Esophagus squamous epithelium (tissue), 5 donors: Measurements from ENCODE around the gene LDLRAD4. TPM values are rescaled to one million over a fixed set of nuclear protein-coding genes. Genes with fewer than 3 reads are reported as not detected.

ENCODE experiments used
- DNase-seq: peaks from one replicate; lab custom pipeline; 2025; lab: John Stamatoyannopoulos, UW
- H3K27ac ChIP-seq, 4 donors: fragments of 200-600 bp; sonication (generic); one replicate each; pipeline ENCODE4 v1.5.1; 2016 to 2019; ENCODE audit warnings: mild to moderate bottlenecking in 1 of 4
- H3K27me3 ChIP-seq, 4 donors: fragments of 200-600 bp; sonication (generic); 1 replicate in 3 of 4; 2 replicates in 1 of 4; pipeline versions ENCODE4 v1.5.1 to v1.6.0; 2017 to 2021; ENCODE audit warnings: antibody characterized with exemption in 1 of 4
- H3K36me3 ChIP-seq, 3 donors: fragments of 200-600 bp; sonication (generic); one replicate each; pipeline ENCODE4 v1.5.1; 2016 to 2019
- H3K4me1 ChIP-seq, 3 donors: fragments of 200-600 bp; sonication (generic); one replicate each; pipeline ENCODE4 v1.5.1; 2017 to 2019
- H3K4me3 ChIP-seq, 4 donors: fragments of 200-600 bp; sonication (generic); 1 replicate in 3 of 4; 2 replicates in 1 of 4; pipeline ENCODE4 v1.5.1; 2016 to 2019; ENCODE audit warnings: mild to moderate bottlenecking in 2 of 4, moderate library complexity in 1 of 4
- H3K9me3 ChIP-seq, 3 donors: fragments of 200-600 bp; sonication (generic); one replicate each; pipeline ENCODE4 v1.5.1; 2016 to 2019
- POLR2A ChIP-seq, 4 donors: fragments of 450-650 bp; IDR thresholded peaks; one replicate each; pipeline ENCODE4 v1.6.1; 2017; ENCODE audit warnings: antibody characterized with exemption in 4 of 4, mild to moderate bottlenecking in 4 of 4, moderate library complexity in 3 of 4
- WGBS, 2 donors: methylation state at CpG; one replicate each; pipeline ENCODE4 v1.1.5; 2018; 5-methylcytosine and 5-hydroxymethylcytosine counted together
- intact Hi-C: fragments of 100-400 bp; cut with DNase I; formaldehyde crosslinking; loops from one replicate; pipeline ENCODE4 v1.15.0; 2022
- total RNA-seq, 4 donors: library from RNA; depleted of rRNA; stranded (reverse); fragments of >200 nt; gene quantifications; one replicate each; pipeline ENCODE4 v1.1.0, GENCODE V29; 2016
- TF ChIP-seq, protein P1 (sequence below), 6 experiments: fragments of 450-650 bp in 4 of 6; fragments of 200-600 bp in 2 of 6; sonication (generic) in 2 of 6; IDR thresholded peaks; one replicate each; pipeline ENCODE4 v1.5.1; 2016 to 2019; ENCODE audit warnings: antibody characterized with exemption in 6 of 6, mild to moderate bottlenecking in 4 of 6, moderate library complexity in 4 of 6
- donor health status: DM: yes; HTN: yes; CAD: no.

The LDLRAD4 gene
- total RNA-seq, 4 donors from 2014 or later, result 0.91 to 17.9 (median 6.8) TPM

GRCh38 chr18:13414102-13414501, 195.5 kb downstream of the LDLRAD4 start:
- Histone ChIP-seq H3K4me1 (peaks cover 3 to 17% (median 13%) of the 10 kb centered on the region in 3 donors), H3K27me3 (no peaks in the 10 kb centered on the region), H3K9me3 (peaks cover 0 to 9% (median 0%) of the 10 kb centered on the region in 3 donors), H3K36me3 (no peaks in the 10 kb centered on the region), H3K27ac (no peak overlapping the region), H3K4me3 (no peak overlapping the region)
- intact Hi-C loops, result no loop called here
- 31 to 77% methylated on average over 1 to 2 of the region's 2 CpGs for WGBS, 2 donors
- no peak for TF ChIP-seq POLR2A (IDR thresholded peaks at IDR 0.05)
- TF ChIP-seq, protein P1, sequence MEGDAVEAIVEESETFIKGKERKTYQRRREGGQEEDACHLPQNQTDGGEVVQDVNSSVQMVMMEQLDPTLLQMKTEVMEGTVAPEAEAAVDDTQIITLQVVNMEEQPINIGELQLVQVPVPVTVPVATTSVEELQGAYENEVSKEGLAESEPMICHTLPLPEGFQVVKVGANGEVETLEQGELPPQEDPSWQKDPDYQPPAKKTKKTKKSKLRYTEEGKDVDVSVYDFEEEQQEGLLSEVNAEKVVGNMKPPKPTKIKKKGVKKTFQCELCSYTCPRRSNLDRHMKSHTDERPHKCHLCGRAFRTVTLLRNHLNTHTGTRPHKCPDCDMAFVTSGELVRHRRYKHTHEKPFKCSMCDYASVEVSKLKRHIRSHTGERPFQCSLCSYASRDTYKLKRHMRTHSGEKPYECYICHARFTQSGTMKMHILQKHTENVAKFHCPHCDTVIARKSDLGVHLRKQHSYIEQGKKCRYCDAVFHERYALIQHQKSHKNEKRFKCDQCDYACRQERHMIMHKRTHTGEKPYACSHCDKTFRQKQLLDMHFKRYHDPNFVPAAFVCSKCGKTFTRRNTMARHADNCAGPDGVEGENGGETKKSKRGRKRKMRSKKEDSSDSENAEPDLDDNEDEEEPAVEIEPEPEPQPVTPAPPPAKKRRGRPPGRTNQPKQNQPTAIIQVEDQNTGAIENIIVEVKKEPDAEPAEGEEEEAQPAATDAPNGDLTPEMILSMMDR (IDR thresholded peaks at IDR 0.05), result no peak
- no peak for DNase-seq

DNA sequence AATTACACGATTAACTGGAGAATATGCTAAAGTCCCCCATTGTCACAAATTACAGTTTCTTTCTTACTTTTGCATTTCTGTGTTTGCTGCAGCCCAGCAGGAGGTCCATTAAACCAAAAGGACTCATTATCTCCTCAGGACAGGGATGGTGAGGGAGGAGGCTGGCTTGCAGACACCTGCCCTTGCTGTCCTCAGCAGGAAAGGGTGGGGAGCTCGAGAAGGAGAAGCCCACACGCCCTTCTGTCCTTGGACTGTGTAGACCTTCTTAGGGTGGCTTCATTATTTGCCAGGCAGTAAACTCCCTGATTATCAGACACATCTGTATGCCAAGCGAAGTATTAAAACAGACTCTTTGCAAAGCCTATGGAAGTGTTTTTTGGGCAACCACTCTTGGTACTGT, 196.0 kb downstream of the LDLRAD4 start:
- Histone ChIP-seq H3K27me3 (no peaks in the 10 kb centered on the region), H3K4me1 (peaks cover 3 to 17% (median 13%) of the 10 kb centered on the region in 3 donors), H3K27ac (no peak overlapping the region), H3K36me3 (no peaks in the 10 kb centered on the region), H3K9me3 (peaks cover 0 to 9% (median 0%) of the 10 kb centered on the region in 3 donors), H3K4me3 (no peak overlapping the region)
- WGBS, 2 donors, result 64 to 80% methylated on average over 2 to 4 of the region's 4 CpGs
- DNase-seq, result no peak
- no peak for TF ChIP-seq POLR2A (IDR thresholded peaks at IDR 0.05)
- TF ChIP-seq, protein P1 (IDR thresholded peaks at IDR 0.05), result no peak
- intact Hi-C loops, result no loop called here

GRCh38 chr18:13415736-13416135, 197.2 kb downstream of the LDLRAD4 start:
- H3K9me3 ChIP-seq, result peaks cover 0 to 9% (median 0%) of the 10 kb centered on the region in 3 donors
- TF ChIP-seq, protein P1 (IDR thresholded peaks at IDR 0.05), result no peak
- no peak for TF ChIP-seq POLR2A (IDR thresholded peaks at IDR 0.05)
- H3K27ac ChIP-seq, result peak overlapping the region in 2 of 4 donors; percentile 20 to 63
- 69 to 75% methylated on average over 2 to 4 of the region's 12 CpGs for WGBS, 2 donors
- H3K27me3 ChIP-seq, result no peaks in the 10 kb centered on the region
- H3K4me1 ChIP-seq, result peaks cover 3 to 17% (median 13%) of the 10 kb centered on the region in 3 donors
- no peaks in the 10 kb centered on the region for H3K36me3 ChIP-seq
- H3K4me3 ChIP-seq, result no peak overlapping the region
- DNase-seq, result no peak
- intact Hi-C loops, result no loop called here

- H3K27ac ChIP-seq, result peak overlapping the region in 2 of 4 donors; percentile 20 to 63
- intact Hi-C loops, result no loop called here
- H3K4me1 ChIP-seq, result peaks cover 3 to 17% (median 13%) of the 10 kb centered on the region in 3 donors
- 43 to 63% methylated on average over 7 of the region's 7 CpGs for WGBS, 2 donors
- H3K27me3 ChIP-seq, result no peaks in the 10 kb centered on the region
- DNase-seq, result no peak
- no peak for TF ChIP-seq POLR2A (IDR thresholded peaks at IDR 0.05)
- TF ChIP-seq, protein P1 (IDR thresholded peaks at IDR 0.05), result no peak
- no peak overlapping the region for H3K4me3 ChIP-seq
- H3K36me3 ChIP-seq, result no peaks in the 10 kb centered on the region
- H3K9me3 ChIP-seq, result peaks cover 0 to 9% (median 0%) of the 10 kb centered on the region in 3 donors
Measured at GRCh38 chr18:13416208-13416607, 197.6 kb downstream of the LDLRAD4 start.

DNA sequence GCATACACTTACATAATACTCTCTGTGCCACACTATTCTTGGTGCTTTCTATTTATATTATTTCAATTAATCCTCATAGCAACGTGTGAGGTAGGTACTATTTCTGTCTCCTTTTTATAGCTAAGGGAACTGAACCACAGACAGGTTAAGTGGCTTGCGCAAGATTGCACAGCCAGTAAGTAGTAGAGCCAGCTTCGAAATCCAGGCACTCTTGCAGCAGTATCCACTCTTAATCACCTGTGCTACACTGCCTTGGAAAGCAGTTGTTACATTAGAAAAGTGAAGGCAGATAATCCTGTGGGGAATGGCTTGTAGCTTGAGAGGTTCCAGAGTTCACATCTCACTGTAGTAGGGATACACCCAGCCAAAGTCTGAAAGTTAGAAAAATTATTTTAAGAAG, 198.3 kb downstream of the LDLRAD4 start:
- TF ChIP-seq, protein P1 (IDR thresholded peaks at IDR 0.05), result no peak
- Histone ChIP-seq H3K27ac (no peak overlapping the region), H3K4me3 (no peak overlapping the region), H3K4me1 (peaks cover 3 to 17% (median 13%) of the 10 kb centered on the region in 3 donors), H3K9me3 (peaks cover 0 to 6% (median 0%) of the 10 kb centered on the region in 3 donors), H3K27me3 (no peaks in the 10 kb centered on the region), H3K36me3 (no peaks in the 10 kb centered on the region)
- WGBS, 2 donors, result 50 to 60% methylated on average over 3 of the region's 3 CpGs
- intact Hi-C loops, result no loop called here
- no peak for DNase-seq
